DMS53 treated with DMSO at 0.1 percent for 48 hours (cell line): Measurements from ENCODE around the gene MCCC2.
A peak's percentile ranks its signal among the peaks of the same experiment; 100 is the strongest.
"Not testable (repeated sequence)": the region's sequence is repeated elsewhere in the genome, so short reads cannot be mapped to it uniquely, and the experiment has no call there.

Experiments used
- DNase-seq: peaks from one replicate; lab custom pipeline; 2025; ENCODE audit not compliant: unreplicated experiment; lab: John Stamatoyannopoulos, UW

The MCCC2 gene

DNA sequence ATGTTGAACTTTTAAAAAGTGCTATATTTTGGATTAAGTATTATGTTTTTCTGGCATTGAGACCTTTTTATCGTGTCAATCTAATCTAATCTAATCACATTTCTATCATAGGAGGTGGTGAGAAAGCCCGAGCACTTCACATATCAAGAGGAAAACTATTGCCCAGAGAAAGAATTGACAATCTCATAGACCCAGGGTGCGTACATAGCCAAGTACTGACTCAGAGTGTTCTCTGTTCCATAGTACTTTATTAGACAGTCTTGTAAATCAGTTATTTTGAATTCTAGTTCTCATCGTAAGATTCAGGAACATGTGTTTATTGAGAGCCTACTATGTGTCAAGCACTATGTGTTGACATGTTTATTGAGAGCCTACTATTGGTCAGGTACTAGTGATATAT lies 9.0 kb downstream of the MCCC2 start:
- no peak for DNase-seq

DNA sequence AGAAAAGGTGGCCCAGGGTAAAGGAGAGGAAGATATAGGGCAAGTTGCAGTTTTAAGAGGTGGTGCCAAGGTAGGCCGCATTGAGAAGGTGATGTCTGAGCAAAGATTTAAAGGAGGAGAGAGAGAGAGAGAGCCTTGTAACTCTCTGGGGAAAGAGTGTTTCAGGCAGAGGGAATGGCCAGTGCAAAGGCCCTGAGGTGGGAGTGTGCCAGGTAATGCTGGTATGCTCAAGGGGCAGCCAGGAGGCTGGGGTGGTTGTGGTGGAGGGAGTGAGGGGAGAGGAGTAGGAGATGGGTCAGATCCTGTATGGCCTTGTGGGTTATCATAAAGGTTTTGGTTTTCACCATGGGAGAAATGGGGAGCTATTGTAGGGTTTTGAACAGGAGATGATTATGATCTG lies 9.9 kb downstream of the MCCC2 start:
- DNase-seq, result no peak

DNA sequence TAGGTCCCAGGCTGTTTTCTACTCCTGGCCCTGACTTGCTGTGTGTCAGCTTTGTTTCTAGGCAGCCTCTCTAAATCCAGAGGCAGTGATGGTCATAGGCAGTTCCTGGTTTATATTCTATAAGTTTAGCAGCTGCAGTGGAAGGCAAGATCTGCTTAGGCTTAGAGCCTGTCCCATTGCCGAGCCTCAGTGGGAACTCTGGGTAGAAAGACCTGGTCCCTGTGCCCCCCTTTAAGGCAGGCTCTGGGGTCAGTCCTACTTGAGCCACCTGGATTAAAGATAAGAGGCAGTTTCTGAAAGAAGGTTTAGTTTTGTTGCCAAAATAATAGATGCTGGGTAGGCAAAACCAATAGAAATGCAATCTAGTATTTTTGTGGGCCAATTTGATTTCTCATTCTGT lies 13.6 kb downstream of the MCCC2 start:
- DNase-seq, result no peak

DNA sequence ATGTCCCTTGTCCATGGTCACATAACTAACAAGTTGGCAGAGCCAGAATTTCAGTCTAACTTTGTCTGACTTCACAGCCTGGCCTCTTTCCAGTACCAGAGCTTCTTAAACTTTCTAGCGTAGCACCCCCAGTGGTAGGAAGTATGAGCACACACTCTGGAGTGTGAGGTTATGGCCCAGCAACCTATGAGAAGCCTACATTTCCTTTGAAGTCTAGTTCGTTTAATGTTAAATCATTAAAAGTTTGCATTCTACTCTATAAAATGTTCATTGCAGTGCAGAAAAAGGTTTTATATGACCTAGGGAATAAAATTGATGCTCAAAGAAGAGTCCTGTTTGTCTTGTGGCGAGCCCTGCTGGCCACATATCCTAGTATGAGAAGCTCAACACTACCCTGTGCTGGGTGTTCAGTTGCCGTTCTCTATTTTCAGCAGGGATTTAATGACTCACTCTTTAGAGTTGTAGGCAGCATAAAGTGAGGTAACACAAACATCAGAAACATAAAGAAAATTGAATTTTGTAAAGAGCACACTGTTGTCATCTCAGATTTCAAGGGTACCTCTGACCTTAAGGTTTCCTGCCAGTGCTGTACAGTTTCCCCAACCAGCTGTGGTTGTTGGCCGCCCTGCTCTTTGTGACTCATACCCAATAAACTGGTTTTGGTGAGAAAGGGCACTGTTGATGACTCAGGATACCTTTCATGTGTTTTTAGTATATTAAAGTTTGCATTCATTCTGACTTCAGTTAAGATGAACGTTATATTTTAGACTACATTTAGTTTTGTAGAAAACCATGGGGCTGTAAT lies 14.3 kb downstream of the MCCC2 start:
- DNase-seq, result peak; percentile 87

DNA sequence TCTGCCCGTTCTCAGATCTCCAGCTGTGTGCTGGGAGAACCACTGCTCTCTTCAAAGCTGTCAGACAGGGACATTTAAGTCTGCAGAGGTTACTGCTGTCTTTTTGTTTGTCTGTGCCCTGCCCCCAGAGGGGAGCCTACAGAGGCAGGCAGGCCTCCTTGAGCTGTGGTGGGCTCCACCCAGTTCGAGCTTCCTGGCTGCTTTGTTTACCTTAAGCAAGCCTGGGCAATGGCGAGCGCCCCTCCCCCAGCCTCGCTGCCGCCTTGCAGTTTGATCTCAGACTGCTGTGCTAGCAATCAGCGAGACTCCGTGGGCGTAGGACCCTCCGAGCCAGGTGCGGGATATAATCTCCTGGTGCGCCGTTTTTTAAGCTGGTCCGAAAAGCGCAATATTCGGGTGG lies 22.8 kb downstream of the MCCC2 start:
- not testable (repeated sequence) for DNase-seq

DNA sequence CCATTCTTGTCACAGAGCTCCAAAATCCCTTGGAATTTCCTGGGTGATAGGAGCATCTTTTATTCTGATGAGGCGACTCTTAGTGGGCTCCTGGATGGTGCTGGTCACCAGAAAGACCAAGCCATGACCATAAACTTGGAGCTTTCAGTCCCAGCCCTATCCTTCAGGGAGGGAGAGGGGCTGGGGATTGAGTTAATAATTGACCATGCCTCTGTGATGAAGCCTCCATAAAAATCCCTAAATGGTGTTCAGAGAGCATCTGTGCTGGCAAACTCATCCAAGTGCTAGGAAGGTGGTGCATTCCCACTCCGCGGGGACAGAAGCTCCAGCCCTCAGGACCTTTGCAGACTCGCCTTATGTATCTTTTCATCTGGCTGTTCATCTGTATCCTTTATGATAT lies 28.7 kb downstream of the MCCC2 start:
- DNase-seq, result no peak

DNA sequence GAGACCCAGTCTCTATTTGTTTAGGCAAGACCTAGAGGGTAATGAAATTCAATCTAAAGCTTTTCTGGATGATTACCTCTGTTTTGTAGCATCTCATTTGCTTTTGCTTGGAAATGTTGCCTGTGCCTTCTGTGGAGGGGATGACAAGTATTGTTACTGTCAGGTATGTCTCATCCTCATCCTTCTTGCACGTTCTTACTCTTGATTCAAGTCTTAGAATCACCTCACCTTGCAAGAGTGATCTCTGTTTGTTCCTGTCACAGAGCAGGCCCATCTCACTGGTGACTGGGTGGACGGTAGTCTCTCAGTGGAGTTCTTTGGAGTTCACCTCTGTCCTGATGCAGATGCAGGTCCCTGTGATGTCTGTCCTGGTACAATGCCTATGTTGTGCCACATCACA lies 33.5 kb downstream of the MCCC2 start:
- DNase-seq, result no peak

DNA sequence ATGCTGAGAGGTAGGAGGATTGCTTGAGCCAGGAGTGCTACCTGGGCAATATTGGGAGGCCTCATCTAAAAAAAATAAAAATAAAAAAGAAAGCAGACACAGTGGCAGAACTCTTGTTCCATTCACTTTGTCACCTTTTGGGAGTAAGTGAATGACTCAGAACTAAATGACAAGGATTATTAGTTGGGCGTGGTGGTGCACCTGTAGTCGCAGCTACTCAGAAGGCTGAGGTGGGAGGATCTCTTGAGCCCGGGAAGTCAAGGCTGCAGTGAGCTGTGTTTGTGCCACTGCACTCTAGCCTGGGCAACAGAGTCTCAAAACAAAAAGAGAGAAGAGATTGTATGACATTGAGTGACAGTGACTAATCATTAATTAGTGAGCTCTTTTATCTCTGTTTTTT lies 34.1 kb downstream of the MCCC2 start:
- DNase-seq, result no peak

DNA sequence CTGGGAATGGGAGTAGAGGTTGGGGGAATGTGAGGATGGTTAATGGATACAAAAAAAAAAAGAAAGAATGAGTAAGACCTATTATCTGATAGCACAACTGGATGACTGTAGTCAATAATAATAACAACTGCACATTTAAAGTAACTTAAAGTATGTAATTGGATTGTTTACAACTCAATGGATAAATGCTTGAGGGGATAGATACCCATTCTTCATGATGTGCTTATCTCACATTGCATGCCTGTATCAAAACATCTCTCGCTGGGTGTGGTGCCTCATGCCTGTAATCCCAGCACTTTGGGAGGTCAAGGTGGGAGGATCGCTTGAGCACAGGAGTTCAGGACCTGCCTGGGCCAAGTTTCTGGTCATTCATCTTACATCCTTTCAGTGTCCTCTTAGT lies 34.6 kb downstream of the MCCC2 start:
- no peak for DNase-seq

DNA sequence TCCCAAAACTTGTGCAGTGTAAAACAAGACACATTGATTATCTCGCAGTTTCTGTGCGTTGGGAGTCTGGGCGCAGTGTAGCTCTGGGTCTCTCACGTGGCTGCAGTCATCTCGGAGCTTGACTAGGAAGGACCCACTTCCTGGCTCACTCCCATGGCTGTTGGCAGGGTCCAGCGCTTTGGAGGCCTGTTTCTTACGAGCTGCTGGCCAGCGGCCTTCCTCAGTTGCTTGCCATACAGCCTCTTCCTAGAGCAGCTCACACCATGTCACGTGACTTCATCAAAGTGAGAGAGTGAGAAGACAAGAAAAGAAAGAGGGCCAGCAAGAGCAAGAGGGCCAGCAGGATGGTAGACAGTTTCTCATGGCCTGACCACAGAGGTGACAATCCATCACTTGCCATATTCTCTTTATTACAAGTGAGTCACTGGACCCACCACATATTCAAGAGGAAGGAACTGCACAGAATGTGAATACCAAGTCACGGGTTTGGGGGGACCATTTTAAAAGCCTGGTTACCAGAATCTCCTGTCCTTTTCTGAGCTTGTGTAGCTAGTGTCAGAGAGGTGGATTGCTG lies 36.2 kb downstream of the MCCC2 start:
- no peak for DNase-seq

DNA sequence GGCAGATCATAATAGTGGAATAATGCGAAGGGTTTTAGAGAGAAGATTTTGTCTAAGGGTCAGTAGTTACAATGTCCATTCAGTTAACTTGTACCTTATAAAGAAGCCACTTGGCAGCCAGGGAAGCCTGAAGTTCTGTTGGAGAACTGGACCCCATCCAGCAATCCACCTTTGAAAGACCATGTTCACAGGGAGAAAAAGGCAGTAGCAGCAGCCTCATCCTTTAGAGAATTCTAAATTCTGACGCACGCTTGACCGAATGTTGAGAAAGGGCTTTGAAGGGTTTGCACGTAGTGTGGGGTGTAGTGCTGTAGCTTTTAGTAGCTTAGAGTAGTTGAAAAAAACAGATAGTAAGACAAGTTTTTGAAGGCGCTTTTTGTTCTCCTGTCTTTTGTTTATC lies 42.8 kb downstream of the MCCC2 start:
- DNase-seq, result no peak

DNA sequence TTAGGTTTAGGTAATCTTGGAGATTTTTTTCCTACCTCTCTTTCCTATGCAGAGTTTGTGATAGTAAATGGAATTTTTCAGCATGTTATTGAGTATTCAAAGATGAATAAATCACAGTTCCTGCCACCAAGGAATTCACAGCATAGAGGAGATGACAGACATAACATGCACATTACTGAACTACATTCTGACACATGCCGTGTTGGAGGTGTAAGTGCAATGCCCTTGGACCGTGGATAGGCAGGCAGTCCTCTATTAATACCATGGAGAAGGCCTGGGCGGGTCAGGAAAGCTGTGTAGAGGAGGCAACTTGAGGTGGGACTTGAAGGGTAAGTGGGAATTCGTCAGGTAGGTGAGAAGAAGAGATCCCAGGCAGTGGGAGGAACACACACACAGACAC lies 43.9 kb downstream of the MCCC2 start:
- no peak for DNase-seq

DNA sequence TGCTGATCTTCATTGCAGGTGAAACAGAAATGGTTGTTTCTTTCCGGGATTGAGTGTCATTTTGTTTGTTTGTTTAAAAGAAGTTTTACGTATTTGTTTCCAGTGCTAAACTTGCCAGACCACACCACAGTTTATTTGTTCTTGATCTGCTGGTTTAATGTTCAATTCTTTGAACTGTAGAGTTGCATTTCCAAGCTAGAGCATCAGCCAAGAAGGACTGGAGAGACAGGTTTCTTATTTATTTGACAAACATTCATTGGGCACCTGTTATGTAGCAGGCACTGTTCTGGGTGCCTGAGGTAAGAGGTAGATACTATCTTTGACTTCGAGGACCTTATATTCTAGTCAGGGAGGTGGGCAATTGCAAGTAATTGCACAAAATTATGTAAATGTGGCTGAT lies 45.0 kb downstream of the MCCC2 start:
- peak; percentile 13 for DNase-seq

DNA sequence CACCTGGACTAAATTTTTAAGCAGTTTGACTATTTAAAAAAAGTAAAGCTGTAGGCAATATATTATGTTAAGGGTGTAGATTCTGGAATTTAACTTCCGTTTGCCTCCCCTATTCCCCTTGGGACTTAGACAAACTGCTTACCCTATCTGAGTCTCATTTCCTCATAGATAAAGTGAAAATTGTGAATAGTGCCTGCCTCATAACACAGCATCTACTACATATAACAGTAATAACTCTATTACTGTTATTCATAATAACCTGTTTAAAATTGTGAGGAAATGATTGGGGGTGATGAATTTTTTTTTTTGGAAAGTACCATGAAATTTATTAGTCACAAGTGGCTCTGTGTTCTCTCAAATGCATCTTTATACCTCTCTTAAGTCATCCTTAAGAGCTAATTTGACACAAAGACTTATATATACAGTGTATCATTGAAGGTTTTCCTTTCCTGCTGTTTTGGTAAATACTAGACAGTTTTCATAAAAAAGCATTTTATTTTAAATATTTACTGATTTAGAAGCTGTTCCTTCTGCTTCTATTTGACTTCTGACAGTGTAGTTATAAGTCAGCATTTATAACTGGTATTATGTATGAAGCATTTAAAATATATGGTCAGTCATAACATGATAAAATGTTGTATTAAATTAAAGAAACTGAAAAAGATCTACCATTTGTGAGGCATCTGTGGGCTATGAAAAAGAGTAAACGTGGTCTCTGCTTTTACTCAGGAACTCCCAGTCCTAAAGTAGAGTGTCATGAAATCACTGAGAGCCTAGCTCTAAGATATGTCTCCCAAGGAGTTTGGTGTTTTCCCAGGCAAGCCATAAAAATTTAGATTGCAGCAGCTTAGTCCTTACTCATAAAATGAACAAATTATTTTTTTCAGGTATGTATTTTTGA lies 46.4 kb downstream of the MCCC2 start:
- DNase-seq, result no peak

DNA sequence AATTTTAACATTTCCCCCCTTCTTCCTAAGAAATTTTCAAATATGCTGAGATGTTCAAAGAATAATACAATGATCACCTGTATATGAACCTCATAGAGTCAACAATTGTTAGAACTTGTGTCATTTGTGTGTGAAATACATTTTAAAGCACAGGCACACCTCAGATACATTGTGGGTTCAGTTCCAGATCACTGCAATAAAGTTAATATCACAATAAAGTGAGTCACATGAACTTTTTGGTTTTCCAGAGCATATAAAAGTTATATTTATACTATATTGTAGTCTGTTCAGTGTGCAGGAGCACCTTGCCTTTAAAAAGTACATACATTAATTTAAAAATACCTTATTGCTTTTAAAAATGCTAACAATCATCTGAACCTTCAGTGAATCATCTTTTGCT lies 50.0 kb downstream of the MCCC2 start:
- no peak for DNase-seq

DNA sequence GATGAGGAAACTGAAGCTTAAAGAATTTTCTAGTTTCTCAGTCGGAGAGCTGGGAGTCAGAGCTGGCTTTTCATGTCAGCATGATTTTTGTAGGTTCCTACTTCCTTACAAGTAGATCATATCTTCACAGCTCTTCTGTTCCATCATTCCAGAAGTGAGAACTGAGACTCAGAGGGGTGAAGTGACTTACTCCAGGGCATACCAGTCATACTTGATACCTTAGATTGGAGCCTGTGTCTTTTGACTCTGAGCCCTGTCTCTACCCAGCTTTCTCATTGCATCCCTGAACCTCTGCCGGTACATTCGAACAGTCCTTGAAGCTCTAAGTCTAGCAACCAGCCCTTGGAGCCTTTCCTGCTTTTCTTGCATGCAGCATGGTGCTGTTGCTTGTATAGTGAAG lies 53.3 kb downstream of the MCCC2 start:
- no peak for DNase-seq

DNA sequence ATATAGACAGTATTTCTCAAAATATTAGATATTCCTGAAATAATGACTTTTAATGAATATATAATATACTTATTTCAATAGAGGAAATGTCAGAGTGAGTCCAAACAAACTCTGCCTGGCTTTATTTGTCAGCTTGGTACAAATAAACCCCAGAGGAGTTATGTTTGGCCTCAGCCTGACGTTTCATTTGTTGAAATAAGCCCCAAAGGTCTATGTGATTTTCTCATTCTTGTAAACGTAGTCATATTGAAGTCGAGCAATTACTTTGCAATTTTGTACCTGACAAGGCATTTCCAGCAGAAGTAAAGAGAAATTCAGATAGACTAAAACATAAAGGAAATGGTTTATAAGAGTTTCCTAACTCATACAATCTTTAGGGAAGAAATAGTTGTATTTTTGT lies 57.9 kb downstream of the MCCC2 start:
- DNase-seq, result no peak

DNA sequence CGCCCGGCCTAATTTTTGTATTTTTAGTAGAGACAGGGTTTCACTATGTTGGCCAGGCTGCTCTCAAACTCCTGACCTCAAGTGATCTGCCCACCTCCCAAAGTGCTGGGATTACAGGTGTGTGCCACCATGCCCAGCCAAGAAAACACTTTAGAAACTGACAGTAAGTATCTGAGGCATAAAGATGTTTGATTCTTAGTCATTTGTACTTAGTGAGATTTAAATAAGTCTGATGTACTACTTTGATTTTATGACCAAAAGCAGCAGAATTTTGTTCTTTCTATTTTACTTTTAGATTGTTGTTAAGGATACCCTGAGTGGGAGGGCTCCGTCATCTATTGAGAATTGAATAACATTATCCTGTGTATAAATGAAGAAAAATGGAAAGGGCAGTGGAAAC lies 63.8 kb downstream of the MCCC2 start:
- DNase-seq, result not testable (repeated sequence)

DNA sequence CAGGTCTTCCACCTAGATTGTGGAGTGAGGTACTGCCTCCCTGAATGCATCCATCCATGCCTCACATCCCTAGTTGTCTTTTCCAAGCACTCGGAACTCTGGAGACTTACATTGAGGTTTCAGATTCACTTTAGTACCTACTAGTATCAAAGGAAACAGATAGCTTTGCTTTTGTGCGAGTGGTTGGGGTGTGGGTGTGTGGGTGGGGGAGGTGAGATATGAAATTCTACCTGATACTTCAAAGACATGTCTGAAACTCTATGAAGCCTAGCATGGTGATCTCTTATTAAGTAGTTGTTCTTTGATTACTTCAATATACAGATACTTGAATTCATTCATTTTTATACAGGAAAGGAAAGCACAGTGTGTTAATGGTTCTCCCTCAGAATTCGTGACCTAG lies 64.4 kb downstream of the MCCC2 start:
- no peak for DNase-seq

DNA sequence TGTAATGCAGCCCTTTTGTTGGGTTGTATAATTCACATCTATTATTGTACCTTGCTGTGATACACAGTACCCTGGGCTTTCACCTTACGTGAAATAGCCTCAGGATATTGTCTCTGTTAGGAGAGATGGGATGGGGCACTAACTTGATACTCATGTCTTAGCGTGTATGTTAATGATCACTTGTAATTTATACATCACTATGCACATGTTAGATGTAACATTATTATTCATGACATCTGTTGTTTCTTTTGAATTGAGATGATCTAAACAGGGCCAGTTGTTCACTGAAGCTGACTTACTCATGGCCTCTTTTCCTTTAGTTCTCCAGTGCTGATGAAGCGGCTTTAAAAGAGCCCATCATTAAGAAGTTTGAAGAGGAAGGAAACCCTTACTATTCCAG lies 65.2 kb downstream of the MCCC2 start:
- no peak for DNase-seq

DNA sequence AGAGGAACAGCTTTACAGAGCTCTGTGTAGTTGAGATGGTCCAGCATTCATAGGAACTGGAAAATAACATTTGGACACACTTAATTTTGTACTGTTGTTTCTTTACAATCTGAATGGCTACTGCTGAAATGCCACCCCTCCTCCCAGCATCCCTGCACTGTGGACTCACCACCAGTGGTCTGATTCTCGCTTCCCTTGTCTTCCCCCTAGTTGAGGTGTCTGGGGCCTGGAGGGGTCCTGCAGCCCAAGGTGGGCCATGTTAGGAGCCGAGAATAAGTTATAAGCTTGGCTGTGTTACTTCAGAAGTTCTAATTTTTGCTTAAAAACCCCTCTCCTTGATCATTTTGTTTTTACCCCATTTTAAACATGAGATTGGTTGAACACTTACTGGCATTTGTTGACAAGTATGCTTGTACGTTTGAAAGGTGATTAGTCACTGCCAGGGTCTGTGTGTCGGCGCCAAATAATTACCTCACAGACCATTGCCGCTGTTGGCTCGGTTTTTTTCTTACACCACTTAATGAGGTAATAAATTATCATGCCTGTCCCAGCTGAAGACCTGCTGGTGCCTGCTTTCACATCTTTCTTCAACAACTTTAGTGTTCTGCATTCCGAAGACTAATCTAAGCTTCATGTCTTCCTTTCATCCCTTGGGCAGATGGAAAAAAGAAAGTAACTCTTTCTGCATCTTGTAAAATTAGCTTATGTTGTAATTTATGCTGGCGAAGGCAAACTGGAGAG lies 65.8 kb downstream of the MCCC2 start:
- DNase-seq, result no peak
